Measurements from ENCODE around the gene APOBEC3G.
"Not testable (repeated sequence)": the region's sequence is repeated elsewhere in the genome, so short reads cannot be mapped to it uniquely, and the experiment has no call there.

The APOBEC3G gene

GRCh38 chr22:39068033-39068785, 8.9 kb upstream of the APOBEC3G start:
- no peak for DNase-seq (ENCODE audit: low spot score)

DNA sequence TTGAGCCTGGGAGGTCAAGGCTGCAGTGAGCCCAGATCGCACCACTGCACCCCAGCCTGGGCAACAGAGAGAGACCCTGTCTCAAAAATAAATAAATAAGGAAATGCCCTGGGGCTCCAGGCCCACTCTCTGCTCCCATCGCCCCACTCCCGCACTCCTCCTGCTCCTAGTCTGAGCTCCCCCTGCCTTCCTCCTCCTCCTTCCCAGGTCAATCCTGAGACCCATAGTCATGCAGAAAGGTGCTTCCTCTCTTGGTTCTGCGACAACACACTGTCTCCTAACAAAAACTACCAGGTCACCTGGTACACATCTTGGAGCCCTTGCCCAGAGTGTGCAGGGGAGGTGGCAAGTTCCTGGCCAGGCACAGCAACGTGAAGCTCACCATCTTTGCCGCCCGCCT, 6.9 kb upstream of the APOBEC3G start:
- DNase-seq (ENCODE audit: low spot score): no peak

DNA sequence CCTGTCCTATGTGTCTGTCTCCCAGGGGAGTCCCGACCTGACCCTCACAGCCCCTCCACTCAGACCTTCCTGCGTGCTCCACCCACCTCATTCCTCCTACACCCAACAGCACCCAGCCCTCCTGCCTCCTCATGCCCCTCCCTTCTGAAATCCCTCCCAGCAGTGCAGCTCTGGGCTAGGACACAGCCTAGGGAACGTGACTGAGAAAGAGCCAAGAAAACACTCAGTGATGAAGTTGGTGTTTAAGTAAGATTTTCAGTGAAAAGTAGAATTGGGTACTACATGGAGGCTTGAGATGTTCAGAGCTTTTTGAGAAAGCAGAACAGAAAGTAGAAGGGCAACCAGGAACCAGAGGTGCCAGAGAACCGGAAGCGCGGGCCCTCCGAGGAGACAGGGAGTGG, 4.5 kb upstream of the APOBEC3G start:
- DNase-seq (ENCODE audit: low spot score): not testable (repeated sequence)

GRCh38 chr22:39073981-39074380, 3.1 kb upstream of the APOBEC3G start:
- no peak for DNase-seq (ENCODE audit: low spot score)

GRCh38 chr22:39076155-39077025, 685 bp upstream of the APOBEC3G start:
- not testable (repeated sequence) for DNase-seq (ENCODE audit: low spot score)

DNA sequence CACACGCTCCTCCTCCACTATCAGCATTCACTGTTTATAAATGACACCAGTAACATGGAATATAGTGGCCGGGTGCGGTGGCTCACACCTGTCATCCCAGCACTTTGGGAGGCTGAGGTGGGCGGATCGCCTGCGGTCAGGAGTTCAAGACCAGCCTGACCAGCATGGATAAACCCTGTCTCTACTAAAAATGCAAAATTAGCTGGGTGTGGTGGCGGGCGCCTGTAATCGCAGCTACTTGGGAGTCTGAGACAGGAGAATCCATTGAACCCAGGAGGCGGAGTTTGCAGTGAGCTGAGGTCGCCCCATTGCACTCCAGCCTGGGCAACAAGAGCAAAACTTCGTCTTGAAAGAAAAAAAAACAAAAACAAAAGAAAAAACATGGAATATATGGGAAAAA, 837 bp downstream of the APOBEC3G start:
- DNase-seq (ENCODE audit: low spot score): not testable (repeated sequence)

DNA sequence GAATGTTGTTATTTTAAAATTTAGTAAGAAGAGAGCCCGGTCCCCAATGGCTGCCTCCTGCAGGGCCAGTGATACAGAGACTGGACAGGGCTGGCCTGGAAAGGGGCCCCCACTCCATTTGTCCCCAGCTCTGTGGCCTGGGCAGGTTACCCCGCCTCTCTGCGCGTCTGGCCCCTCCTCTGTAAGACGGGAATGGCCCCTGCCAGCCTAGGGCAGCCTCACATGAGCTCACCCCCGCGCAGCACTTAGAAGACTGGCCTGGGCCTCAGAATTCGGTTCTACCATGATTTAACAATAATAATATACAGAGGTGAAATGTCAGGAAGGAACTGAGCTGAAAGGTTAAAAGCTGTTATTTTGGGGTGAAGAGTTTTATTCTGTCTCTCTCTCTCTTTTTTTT, 1.3 kb downstream of the APOBEC3G start:
- DNase-seq (ENCODE audit: low spot score): no peak

DNA sequence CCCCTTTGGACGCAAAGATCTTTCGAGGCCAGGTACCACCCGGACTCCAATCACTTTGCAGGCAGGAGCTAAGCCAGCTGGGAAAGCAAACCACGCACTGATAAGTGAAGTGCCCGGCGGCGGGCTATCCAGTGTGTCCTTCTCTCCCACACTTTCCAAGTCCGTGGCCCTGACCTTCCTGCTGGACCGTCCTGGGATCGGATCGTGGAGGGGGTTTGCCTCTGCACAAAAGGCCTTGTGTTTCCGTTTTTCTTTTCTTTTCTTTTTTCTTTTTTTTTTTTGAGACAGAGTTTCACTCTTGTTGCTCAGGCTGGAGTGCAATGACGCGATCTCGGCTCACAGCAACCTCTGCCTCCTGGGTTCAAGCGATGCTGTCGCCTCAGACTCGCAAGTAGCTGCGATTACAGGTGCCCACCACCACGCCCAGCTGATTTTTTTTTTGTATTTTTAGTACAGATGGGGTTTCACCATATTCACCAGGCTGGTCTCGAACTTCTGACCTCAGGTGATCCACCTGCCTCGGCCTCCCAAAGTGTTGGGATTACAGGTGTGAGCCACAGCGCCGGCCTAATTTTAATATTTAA, 2.1 kb downstream of the APOBEC3G start:
- DNase-seq (ENCODE audit: low spot score): not testable (repeated sequence)

DNA sequence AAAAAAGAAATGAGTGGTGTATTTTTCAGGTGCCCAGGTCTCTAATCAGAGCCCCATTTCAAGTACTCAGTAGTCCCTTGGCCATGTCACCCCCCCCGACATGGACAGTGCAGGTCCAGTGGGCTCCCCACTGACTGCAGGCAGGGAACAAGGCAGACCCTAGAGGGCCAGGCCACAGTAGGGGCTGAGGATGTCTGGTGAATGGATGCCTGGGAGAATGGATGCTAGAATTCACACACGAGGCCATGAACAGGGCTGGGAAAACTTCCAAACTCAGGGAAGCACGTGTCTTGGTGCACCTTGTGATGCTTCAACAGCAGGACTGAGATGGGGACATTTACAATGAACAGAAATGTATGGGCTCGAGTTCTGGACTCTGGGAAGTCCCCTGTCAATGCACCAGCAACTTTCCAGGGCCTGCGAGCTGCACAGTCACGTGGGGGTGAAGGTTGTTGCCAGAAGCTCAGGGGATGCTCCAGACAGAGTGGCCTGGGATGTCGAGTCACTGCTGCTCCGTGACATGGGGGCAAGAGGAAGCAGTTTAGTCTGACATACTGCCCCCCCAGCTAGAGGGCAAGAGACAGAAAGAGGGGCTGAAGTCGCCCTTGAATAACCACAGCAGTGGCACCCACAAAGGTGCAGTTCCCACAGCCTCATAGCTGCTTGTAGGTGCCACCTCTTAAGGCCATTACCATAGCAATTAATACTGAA, 3.1 kb downstream of the APOBEC3G start:
- DNase-seq (ENCODE audit: low spot score): no peak

DNA sequence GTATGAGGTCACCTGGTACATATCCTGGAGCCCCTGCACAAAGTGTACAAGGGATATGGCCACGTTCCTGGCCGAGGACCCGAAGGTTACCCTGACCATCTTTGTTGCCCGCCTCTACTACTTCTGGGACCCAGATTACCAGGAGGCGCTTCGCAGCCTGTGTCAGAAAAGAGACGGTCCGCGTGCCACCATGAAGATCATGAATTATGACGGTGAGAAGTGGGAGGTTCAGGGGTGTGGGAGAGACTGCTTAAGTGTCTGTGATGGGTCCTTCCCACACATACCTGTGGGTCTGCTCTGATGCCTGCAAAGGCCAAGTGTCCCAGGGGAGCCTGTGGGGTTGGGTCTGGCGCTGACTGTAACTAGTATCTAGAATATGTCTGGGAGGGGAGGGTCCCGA, 3.9 kb downstream of the APOBEC3G start:
- DNase-seq (ENCODE audit: low spot score): no peak

DNA sequence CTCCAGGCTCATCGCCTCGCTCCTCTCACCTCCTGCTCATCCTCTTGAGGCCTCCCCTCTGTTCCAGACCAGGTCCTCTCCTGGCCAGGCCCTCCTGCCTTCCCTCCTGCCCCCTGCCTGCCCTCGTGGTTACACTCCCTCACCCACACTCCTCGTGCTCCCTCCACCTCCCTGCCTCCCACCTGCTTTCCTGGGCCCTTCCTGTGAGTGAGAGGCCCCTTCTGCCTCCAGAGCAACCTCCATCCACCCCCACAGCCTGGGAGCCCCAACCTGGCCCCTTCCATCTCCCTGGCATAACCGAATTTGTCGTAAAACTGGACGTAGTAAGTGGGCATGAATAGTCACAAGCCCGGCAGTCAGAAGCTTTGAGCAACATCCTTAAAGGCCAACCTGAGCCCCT, 4.5 kb downstream of the APOBEC3G start:
- DNase-seq (ENCODE audit: low spot score): no peak

DNA sequence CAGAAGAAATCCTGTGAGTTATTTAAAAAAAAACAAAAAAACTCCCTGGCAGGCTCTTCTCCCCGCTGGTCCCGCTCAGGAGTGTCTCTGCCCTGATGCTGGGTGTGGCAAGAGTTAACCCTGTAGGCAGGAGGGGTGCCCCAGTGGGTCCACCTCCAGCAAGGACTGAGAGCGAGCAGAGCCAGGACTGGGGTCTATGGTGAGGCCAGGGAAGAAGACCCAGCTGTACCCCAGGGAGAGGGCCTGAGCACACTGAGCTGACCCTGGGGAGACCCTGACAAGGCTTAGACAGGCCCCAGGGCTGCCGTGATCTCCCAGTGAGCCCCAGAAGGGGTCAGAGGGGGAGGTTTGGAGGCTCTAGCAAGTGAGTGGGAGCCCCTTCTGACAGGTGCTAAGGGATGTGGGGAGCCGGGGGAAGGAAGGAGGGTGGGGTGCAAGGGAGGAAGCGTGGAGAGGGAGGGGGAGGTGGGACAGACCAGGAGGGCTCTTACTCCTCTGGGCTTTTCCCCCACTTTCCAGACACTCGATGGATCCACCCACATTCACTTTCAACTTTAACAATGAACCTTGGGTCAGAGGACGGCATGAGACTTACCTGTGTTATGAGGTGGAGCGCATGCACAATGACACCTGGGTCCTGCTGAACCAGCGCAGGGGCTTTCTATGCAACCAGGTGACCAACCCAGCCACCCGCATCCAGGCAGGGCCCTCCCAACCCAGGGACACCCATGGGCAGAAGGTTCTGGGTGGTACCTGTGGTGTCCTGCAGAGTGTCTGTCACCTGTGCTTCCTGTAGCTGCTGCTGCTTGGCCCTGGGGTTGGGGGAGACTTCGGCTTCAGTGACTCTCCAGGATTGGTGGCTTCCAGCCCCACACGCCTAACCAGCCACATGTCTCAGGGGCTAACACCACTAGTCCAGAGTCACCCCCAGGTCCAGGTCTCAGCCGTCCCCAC, 6.4 kb downstream of the APOBEC3G start:
- no peak for DNase-seq (ENCODE audit: low spot score)

- no peak for DNase-seq (ENCODE audit: low spot score)
These were observed 7.6 kb downstream of the APOBEC3G start for GRCh38 chr22:39084666-39085065.

GRCh38 chr22:39087098-39087497, 10.0 kb downstream of the APOBEC3G start:
- no peak for DNase-seq (ENCODE audit: low spot score)

DNA sequence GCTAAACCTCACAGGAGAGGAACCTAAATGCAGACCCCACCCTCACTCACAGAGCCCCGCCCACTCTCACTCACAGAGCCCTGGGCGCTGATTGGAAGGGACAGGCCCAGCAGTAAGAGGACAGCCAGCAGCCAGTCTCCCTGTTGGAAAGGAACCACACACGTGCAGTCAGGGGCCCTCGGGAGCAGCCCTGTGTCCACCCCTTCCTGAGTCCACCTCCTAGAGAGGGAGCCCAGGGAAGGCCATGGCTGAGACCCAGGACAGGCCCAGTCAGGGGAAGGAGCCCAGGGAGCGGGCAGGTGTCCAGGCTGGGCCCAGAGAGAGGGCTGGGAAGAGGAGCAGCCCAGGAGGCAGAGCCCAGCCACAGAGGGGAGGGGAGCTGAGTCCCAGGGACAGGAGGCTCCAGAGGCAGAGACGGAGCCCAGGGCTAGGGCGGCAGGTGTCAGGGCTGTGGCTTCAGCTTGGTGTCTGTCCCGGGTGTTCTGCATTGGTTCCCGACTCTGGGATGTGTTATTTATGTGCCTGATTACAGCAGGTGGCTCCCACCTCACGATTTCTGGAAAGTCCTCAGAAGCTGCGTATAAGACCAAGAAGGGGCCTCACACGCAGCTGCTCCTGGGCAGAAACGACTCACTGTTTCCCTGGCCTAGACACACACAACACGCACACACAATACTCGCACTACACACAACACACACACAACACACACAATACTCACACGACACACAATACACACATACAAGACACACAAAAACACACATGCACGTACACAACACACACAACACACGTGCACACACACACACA, 11.0 kb downstream of the APOBEC3G start:
- DNase-seq (ENCODE audit: low spot score): no peak

- no peak for DNase-seq (ENCODE audit: low spot score)
These were observed 11.6 kb downstream of the APOBEC3G start for GRCh38 chr22:39088685-39089032.

DNA sequence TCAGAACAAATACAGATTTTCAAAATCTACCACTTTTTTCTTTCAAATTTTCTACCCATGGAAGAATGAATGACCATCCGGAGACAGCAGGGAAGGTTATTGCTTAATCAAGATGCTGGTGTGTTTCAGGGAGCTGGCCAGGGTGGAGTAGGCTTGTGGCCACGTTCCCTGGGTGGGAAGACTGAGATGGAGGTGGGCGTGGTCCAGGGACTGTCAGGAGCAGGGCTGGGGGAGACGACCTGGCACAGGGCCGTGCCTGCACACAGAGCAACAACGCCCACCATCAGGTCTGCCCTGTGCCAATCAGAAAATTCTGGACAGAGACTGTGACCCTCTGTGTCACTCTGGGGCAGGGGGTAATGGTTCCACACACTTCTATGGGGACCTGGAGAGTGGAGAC, 12.9 kb downstream of the APOBEC3G start:
- DNase-seq (ENCODE audit: low spot score): no peak

GRCh38 chr22:39090426-39091064, 13.5 kb downstream of the APOBEC3G start:
- no peak for DNase-seq (ENCODE audit: low spot score)

DNA sequence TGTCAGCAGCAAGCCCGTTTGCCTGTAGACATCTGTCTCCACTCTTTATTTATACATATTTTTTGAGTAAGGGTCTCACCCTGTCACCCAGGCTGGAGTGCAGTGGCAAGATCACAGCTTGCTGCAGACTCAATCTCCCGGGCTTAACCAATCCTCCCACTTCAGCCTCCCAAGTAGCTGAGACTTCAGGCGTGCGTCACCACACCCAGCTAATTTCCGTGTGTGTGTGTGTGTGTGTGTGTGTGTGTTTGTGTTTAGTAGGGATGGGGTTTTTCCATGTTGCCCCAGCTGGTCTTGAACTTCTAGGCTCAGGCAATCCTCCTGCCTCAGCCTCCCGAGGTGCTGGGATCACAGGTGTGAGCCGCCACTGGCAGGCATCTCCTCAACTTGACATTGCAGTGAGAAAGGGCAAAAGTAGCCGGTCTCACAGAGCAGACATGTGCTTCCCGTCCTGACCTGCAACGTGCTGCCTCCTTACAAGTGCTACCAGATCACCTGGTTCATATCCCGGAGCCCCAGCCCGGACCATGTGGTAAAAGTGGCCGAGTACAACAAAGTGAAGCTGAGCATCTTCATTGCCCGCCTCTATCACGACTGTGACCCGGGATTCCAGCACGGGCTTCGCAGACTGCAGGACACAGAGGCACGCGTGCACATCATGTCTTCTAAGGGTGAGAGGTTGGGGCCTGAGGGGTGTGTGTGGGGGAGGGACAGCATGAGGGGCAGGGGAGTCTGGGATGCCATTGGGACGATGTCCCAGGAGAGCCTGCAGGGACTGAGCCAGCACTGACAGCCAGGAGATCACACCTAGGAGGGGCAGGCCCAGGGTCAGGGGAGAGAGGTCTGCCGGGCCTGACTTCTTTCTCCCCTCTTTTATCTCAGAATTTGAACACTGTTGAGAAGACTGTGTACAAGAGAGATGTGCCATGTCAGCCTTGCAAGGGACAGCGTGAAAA, 14.3 kb downstream of the APOBEC3G start:
- DNase-seq (ENCODE audit: low spot score): no peak

All from kidney tubule cell (primary cell).